ENCODE results near the gene GDNF. TPM values are rescaled to one million over a fixed set of nuclear protein-coding genes. Genes with fewer than 3 reads are reported as not detected.

GDNF gene
- total RNA-seq, 1 experiment from 2014 or later: not detected

- intact Hi-C loops (cut with micrococcal nuclease; ENCODE audit: unreplicated experiment): no loop called here
- POLR2A ChIA-PET: no interaction called here
- no peaks in the 10 kb centered on the region for H3K27me3 ChIP-seq (replicated peaks; ENCODE audit: control insufficient read depth, insufficient read depth, low read length)
- H3K27me3 Mint-ChIP-seq (ENCODE audit: insufficient read depth, unreplicated experiment): peaks cover 12% of the 10 kb centered on the region
- H3K4me1 Mint-ChIP-seq (ENCODE audit: low read depth, unreplicated experiment): no peaks in the 10 kb centered on the region
- CTCF ChIA-PET: no interaction called here
- H3K4me3 ChIP-seq (ENCODE audit: low read depth, low read length): no peak overlapping the region
- H3K4me1 ChIP-seq: no peaks in the 10 kb centered on the region
- no peak overlapping the region for H3K4me3 Mint-ChIP-seq (ENCODE audit: unreplicated experiment)
- H3K9me3 ChIP-seq: no peaks in the 10 kb centered on the region
- H3K36me3 ChIP-seq (ENCODE audit: control insufficient read depth, insufficient read depth, low read length): no peaks in the 10 kb centered on the region
- no peak overlapping the region for H3K27ac Mint-ChIP-seq (ENCODE audit: unreplicated experiment)
- H3K36me3 Mint-ChIP-seq (ENCODE audit: insufficient read depth, unreplicated experiment): no peaks in the 10 kb centered on the region
- no TSS peak for BruUV-seq (replicated peaks)
- TF ChIP-seq, protein P1, sequence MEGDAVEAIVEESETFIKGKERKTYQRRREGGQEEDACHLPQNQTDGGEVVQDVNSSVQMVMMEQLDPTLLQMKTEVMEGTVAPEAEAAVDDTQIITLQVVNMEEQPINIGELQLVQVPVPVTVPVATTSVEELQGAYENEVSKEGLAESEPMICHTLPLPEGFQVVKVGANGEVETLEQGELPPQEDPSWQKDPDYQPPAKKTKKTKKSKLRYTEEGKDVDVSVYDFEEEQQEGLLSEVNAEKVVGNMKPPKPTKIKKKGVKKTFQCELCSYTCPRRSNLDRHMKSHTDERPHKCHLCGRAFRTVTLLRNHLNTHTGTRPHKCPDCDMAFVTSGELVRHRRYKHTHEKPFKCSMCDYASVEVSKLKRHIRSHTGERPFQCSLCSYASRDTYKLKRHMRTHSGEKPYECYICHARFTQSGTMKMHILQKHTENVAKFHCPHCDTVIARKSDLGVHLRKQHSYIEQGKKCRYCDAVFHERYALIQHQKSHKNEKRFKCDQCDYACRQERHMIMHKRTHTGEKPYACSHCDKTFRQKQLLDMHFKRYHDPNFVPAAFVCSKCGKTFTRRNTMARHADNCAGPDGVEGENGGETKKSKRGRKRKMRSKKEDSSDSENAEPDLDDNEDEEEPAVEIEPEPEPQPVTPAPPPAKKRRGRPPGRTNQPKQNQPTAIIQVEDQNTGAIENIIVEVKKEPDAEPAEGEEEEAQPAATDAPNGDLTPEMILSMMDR (IDR thresholded peaks at IDR 0.05; ENCODE audit: insufficient read depth in 1 of 2, low read depth in 1 of 2, low read length in 1 of 2, severe bottlenecking in 1 of 2, unreplicated experiment in 1 of 2): no peak
- no peaks in the 10 kb centered on the region for H3K9me3 Mint-ChIP-seq (ENCODE audit: unreplicated experiment)
- DNase-seq: no peak
These were observed 33.4 kb downstream of the GDNF start for GRCh38 chr5:37806476-37806875.

- DNase-seq: no peak
- H3K4me1 ChIP-seq: no peaks in the 10 kb centered on the region
- TF ChIP-seq, protein P1 (IDR thresholded peaks at IDR 0.05; ENCODE audit: insufficient read depth in 1 of 2, low read depth in 1 of 2, low read length in 1 of 2, severe bottlenecking in 1 of 2, unreplicated experiment in 1 of 2): no peak
- POLR2A ChIA-PET: no interaction called here
- no peak overlapping the region for H3K4me3 ChIP-seq (ENCODE audit: low read depth, low read length)
- Mint-ChIP-seq H3K27ac (ENCODE audit: unreplicated experiment) (no peak overlapping the region), H3K9me3 (ENCODE audit: unreplicated experiment) (no peaks in the 10 kb centered on the region), H3K4me1 (ENCODE audit: low read depth, unreplicated experiment) (no peaks in the 10 kb centered on the region), H3K36me3 (ENCODE audit: insufficient read depth, unreplicated experiment) (no peaks in the 10 kb centered on the region), H3K4me3 (ENCODE audit: unreplicated experiment) (no peak overlapping the region), H3K27me3 (ENCODE audit: insufficient read depth, unreplicated experiment) (peaks cover 12% of the 10 kb centered on the region)
- no peaks in the 10 kb centered on the region for H3K9me3 ChIP-seq
- intact Hi-C loops (cut with micrococcal nuclease; ENCODE audit: unreplicated experiment): no loop called here
- no TSS peak for BruUV-seq (replicated peaks)
- H3K36me3 ChIP-seq (ENCODE audit: control insufficient read depth, insufficient read depth, low read length): no peaks in the 10 kb centered on the region
- CTCF ChIA-PET: no interaction called here
- no peaks in the 10 kb centered on the region for H3K27me3 ChIP-seq (replicated peaks; ENCODE audit: control insufficient read depth, insufficient read depth, low read length)
These were observed 33.8 kb downstream of the GDNF start for GRCh38 chr5:37806016-37806415.

DNA sequence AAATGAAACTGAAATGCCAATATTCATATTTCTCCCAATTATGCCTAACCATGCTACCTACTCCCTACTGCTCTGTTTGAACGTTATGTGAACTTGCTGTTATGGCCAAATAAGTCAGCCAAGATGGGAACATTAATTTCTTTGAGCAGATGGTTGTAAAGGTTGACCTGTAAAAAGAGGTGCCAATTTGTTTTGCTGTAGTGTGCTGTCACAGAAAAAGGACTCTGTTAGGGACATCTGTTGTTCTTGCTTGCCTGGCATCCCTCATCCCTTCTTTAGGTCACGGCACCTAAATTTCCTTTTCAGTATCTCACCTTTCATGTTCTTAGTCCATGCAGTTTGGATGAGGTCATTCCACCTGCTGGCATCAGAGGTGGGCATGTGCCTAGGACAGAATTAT lies 35.4 kb downstream of the GDNF start:
- Mint-ChIP-seq H3K36me3 (ENCODE audit: insufficient read depth, unreplicated experiment) (no peaks in the 10 kb centered on the region), H3K4me3 (ENCODE audit: unreplicated experiment) (no peak overlapping the region), H3K27ac (ENCODE audit: unreplicated experiment) (no peak overlapping the region), H3K4me1 (ENCODE audit: low read depth, unreplicated experiment) (no peaks in the 10 kb centered on the region), H3K27me3 (ENCODE audit: insufficient read depth, unreplicated experiment) (peaks cover 9% of the 10 kb centered on the region), H3K9me3 (ENCODE audit: unreplicated experiment) (peaks cover 13% of the 10 kb centered on the region)
- Histone ChIP-seq H3K4me1 (no peaks in the 10 kb centered on the region), H3K27me3 (replicated peaks; ENCODE audit: control insufficient read depth, insufficient read depth, low read length) (no peaks in the 10 kb centered on the region), H3K9me3 (no peaks in the 10 kb centered on the region; the same call in 1 of the 2 replicates), H3K4me3 (ENCODE audit: low read depth, low read length) (no peak overlapping the region), H3K36me3 (ENCODE audit: control insufficient read depth, insufficient read depth, low read length) (no peaks in the 10 kb centered on the region)
- BruUV-seq (replicated peaks): no TSS peak
- ChIA-PET POLR2A (no interaction called here), CTCF (no interaction called here)
- DNase-seq: no peak
- intact Hi-C loops (cut with micrococcal nuclease; ENCODE audit: unreplicated experiment): no loop called here
- TF ChIP-seq, protein P1 (IDR thresholded peaks at IDR 0.05; ENCODE audit: insufficient read depth in 1 of 2, low read depth in 1 of 2, low read length in 1 of 2, severe bottlenecking in 1 of 2, unreplicated experiment in 1 of 2): no peak

All from Caco-2 (cell line).